ENCODE results near the gene EML6. TPM values are rescaled to one million over a fixed set of nuclear protein-coding genes. Genes with fewer than 3 reads are reported as not detected.

Gene EML6
- polyA plus RNA-seq, 1 donor (not counting 4 experiments of a cell fraction or from before 2014, with no cell fraction given), result 0.96 TPM

DNA sequence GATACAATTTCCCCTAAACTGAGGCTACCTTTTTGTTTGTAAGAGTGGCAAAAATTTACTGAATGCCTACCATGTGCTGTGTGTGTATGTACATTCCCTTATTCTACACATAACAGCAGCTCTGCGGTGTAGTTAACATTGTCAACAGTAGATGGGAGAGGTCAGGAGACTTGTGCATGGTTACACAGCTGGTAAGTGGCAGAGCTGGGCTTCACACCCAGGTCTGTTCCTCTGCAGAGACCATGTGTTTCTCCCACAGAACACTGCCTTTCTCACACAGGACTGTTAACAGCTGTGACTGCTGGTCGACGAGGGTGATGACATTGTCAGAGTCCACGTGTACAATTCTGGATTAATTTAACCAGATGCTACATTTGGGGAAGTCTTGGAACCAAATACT is 49.1 kb downstream of the EML6 start:
- H3K36me3 ChIP-seq (ENCODE audit: control insufficient read depth in 2 of 2, extremely low read depth in 1 of 2, insufficient read depth in 2 of 2, low read length in 2 of 2), result no peaks in the 10 kb centered on the region
- no peak for DNase-seq (ENCODE audit: low read depth, low spot score)
- H3K27me3 ChIP-seq (ENCODE audit: control insufficient read depth, extremely low read depth, insufficient read depth, low read length), result no peaks in the 10 kb centered on the region
- H3K9me3 ChIP-seq (ENCODE audit: control insufficient read depth, low read depth, low read length), result peaks cover 6% of the 10 kb centered on the region
- H3K9ac ChIP-seq (ENCODE audit: control insufficient read depth, extremely low read depth, insufficient read depth, low read length), result peak overlapping the region; percentile 16
- peaks cover 36% of the 10 kb centered on the region for H3K4me1 ChIP-seq (ENCODE audit: control insufficient read depth, extremely low read depth, insufficient read depth, low read length)
- no peaks in the 10 kb centered on the region for H3K9me1 ChIP-seq (ENCODE audit: control insufficient read depth, extremely low read depth, insufficient read depth, low read length)
- no peak for TF ChIP-seq CTCF (optimal IDR thresholded peaks at IDR 0.05 in 1 of 3, IDR thresholded peaks at IDR 0.05 in 1 of 3, conservative IDR thresholded peaks at IDR 0.05 in 1 of 3; ENCODE audit: extremely low read depth in 1 of 3, insufficient read depth in 2 of 3, low read length in 3 of 3)
- TF ChIP-seq EZH2 (IDR thresholded peaks at IDR 0.05; ENCODE audit: low read length), result no peak
- H4K20me1 ChIP-seq (ENCODE audit: control insufficient read depth, extremely low read depth, insufficient read depth, low read length), result no peaks in the 10 kb centered on the region
- no peak for FAIRE-seq
- peak overlapping the region; percentile 85 for H2AFZ ChIP-seq (ENCODE audit: control insufficient read depth, low read length)
- H3K4me2 ChIP-seq (ENCODE audit: control insufficient read depth, extremely low read depth, insufficient read depth, low read depth, low read length), result peak overlapping the region; percentile 60
- dilution Hi-C loops (cut with MboI; ENCODE audit: extremely low pct_ligation_motif_present, low sequenced_read_pairs), result no loop called here
- H3K27ac ChIP-seq (ENCODE audit: control insufficient read depth, insufficient read depth, low read length), result peak overlapping the region; percentile 76
- H3K4me3 ChIP-seq (ENCODE audit: control insufficient read depth in 2 of 3, extremely low read depth in 1 of 3, insufficient read depth in 2 of 3, low read depth in 1 of 3, low read length in 3 of 3), result no peak overlapping the region
- no peaks in the 10 kb centered on the region for H3K79me2 ChIP-seq (ENCODE audit: control insufficient read depth, insufficient read depth, low read length)

GRCh38 chr2:54773233-54773632 is 49.8 kb downstream of the EML6 start:
- Histone ChIP-seq H3K4me3 (ENCODE audit: control insufficient read depth in 2 of 3, extremely low read depth in 1 of 3, insufficient read depth in 2 of 3, low read depth in 1 of 3, low read length in 3 of 3) (no peak overlapping the region), H3K9ac (ENCODE audit: control insufficient read depth, extremely low read depth, insufficient read depth, low read length) (no peak overlapping the region)

More at GRCh38 chr2:54773233-54773632, 49.8 kb downstream of the EML6 start:
- TF ChIP-seq CTCF (optimal IDR thresholded peaks at IDR 0.05 in 1 of 3, IDR thresholded peaks at IDR 0.05 in 1 of 3, conservative IDR thresholded peaks at IDR 0.05 in 1 of 3; ENCODE audit: extremely low read depth in 1 of 3, insufficient read depth in 2 of 3, low read length in 3 of 3), result no peak
- TF ChIP-seq EZH2 (IDR thresholded peaks at IDR 0.05; ENCODE audit: low read length), result no peak
- peak; percentile 46 for FAIRE-seq
- Histone ChIP-seq H3K27me3 (ENCODE audit: control insufficient read depth, extremely low read depth, insufficient read depth, low read length) (no peaks in the 10 kb centered on the region), H3K4me2 (ENCODE audit: control insufficient read depth, extremely low read depth, insufficient read depth, low read depth, low read length) (no peak overlapping the region), H3K9me3 (ENCODE audit: control insufficient read depth, low read depth, low read length) (peaks cover 6% of the 10 kb centered on the region), H2AFZ (ENCODE audit: control insufficient read depth, low read length) (peak overlapping the region; percentile 25), H3K79me2 (ENCODE audit: control insufficient read depth, insufficient read depth, low read length) (no peaks in the 10 kb centered on the region), H3K4me1 (ENCODE audit: control insufficient read depth, extremely low read depth, insufficient read depth, low read length) (peaks cover 29% of the 10 kb centered on the region), H3K27ac (ENCODE audit: control insufficient read depth, insufficient read depth, low read length) (peak overlapping the region; percentile 76), H3K36me3 (ENCODE audit: control insufficient read depth in 2 of 2, extremely low read depth in 1 of 2, insufficient read depth in 2 of 2, low read length in 2 of 2) (no peaks in the 10 kb centered on the region), H4K20me1 (ENCODE audit: control insufficient read depth, extremely low read depth, insufficient read depth, low read length) (no peaks in the 10 kb centered on the region), H3K9me1 (ENCODE audit: control insufficient read depth, extremely low read depth, insufficient read depth, low read length) (no peaks in the 10 kb centered on the region)
- dilution Hi-C loops (cut with MboI; ENCODE audit: extremely low pct_ligation_motif_present, low sequenced_read_pairs), result no loop called here
- no peak for DNase-seq (ENCODE audit: low read depth, low spot score)

Measured in keratinocyte (primary cell).